C4-2B (cell line): ENCODE data around the gene ITPR1.

Experiments used
- ZFX ChIP-seq: fragments of 450-650 bp; IDR thresholded peaks from 2 replicates; pipeline ENCODE4 v1.6.1; 2017
- TF ChIP-seq, protein P1 (sequence below): fragments of 450-650 bp; conservative IDR thresholded peaks from 2 replicates; pipeline ENCODE4 v1.5.1; 2017; ENCODE audit warnings: mild to moderate bottlenecking

DNA sequence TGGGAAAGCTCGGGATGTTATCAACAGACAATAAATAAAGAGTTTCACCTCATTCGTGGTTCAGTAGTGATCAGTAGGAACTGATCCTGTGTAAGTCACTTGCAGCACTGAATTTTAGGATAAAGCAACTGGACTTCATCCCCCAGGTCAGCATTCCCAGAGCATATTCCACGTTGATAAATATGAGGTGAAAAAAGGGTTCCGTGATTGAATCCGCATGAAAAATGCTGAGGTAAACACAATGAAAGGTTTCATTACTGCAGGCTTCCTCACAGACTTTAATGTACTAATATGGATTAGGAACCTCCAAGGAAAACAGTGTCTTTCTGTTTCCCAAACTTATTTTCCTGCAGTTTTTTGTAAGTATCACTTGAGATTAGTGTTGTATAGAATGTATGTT, 308.7 kb downstream of the ITPR1 start:
- TF ChIP-seq, protein P1, sequence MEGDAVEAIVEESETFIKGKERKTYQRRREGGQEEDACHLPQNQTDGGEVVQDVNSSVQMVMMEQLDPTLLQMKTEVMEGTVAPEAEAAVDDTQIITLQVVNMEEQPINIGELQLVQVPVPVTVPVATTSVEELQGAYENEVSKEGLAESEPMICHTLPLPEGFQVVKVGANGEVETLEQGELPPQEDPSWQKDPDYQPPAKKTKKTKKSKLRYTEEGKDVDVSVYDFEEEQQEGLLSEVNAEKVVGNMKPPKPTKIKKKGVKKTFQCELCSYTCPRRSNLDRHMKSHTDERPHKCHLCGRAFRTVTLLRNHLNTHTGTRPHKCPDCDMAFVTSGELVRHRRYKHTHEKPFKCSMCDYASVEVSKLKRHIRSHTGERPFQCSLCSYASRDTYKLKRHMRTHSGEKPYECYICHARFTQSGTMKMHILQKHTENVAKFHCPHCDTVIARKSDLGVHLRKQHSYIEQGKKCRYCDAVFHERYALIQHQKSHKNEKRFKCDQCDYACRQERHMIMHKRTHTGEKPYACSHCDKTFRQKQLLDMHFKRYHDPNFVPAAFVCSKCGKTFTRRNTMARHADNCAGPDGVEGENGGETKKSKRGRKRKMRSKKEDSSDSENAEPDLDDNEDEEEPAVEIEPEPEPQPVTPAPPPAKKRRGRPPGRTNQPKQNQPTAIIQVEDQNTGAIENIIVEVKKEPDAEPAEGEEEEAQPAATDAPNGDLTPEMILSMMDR, result no peak
- no peak for TF ChIP-seq ZFX
